HG03159 (cell line): ENCODE measurements around the gene FHL1.
"Not testable (repeated sequence)": the region's sequence is repeated elsewhere in the genome, so short reads cannot be mapped to it uniquely, and the experiment has no call there.

Source experiments
- ATAC-seq: cut with Tn5 transposase; IDR thresholded peaks from one replicate; pipeline ENCODE4 v1.9.1; 2021; ENCODE audit warnings: mild to moderate bottlenecking, moderate library complexity; ENCODE audit not compliant: unreplicated experiment

Gene FHL1

GRCh38 chrX:136206916-136207315 lies 59.6 kb downstream of the FHL1 start:
- no peak for ATAC-seq

GRCh38 chrX:136207546-136207945 lies 60.2 kb downstream of the FHL1 start:
- ATAC-seq = no peak

- peak; percentile 47 for ATAC-seq
Measured at GRCh38 chrX:136209016-136209738, 61.8 kb downstream of the FHL1 start.

- no peak for ATAC-seq
Measured at GRCh38 chrX:136209751-136210150, 62.4 kb downstream of the FHL1 start.

GRCh38 chrX:136210243-136210642 lies 62.9 kb downstream of the FHL1 start:
- ATAC-seq = peak; percentile 68

GRCh38 chrX:136210806-136211205 lies 63.5 kb downstream of the FHL1 start:
- no peak for ATAC-seq

GRCh38 chrX:136211766-136212556 lies 64.6 kb downstream of the FHL1 start:
- no peak for ATAC-seq

- ATAC-seq = no peak
Measured at GRCh38 chrX:136212557-136213111, 65.3 kb downstream of the FHL1 start.

- ATAC-seq = no peak
Measured at GRCh38 chrX:136214551-136214950, 67.2 kb downstream of the FHL1 start.

- ATAC-seq = no peak
Measured at GRCh38 chrX:136215559-136215958, 68.2 kb downstream of the FHL1 start.

- no peak for ATAC-seq
Measured at GRCh38 chrX:136219893-136220292, 72.6 kb downstream of the FHL1 start.

- no peak for ATAC-seq
Measured at GRCh38 chrX:136220540-136220939, 73.2 kb downstream of the FHL1 start.

GRCh38 chrX:136220951-136221350 lies 73.6 kb downstream of the FHL1 start:
- no peak for ATAC-seq

GRCh38 chrX:136221851-136222513 lies 74.6 kb downstream of the FHL1 start:
- ATAC-seq = no peak

- ATAC-seq = no peak
Measured at GRCh38 chrX:136227074-136227473, 79.7 kb downstream of the FHL1 start.

- peak; percentile 50 for ATAC-seq
Measured at GRCh38 chrX:136227948-136228838, 80.9 kb downstream of the FHL1 start.

- ATAC-seq = peak; percentile 59
Measured at GRCh38 chrX:136228839-136229207, 81.5 kb downstream of the FHL1 start.

- ATAC-seq = no peak
Measured at GRCh38 chrX:136237074-136237473, 89.7 kb downstream of the FHL1 start.

GRCh38 chrX:136237849-136238248 lies 90.5 kb downstream of the FHL1 start:
- not testable (repeated sequence) for ATAC-seq

- no peak for ATAC-seq
Measured at GRCh38 chrX:136246201-136246600, 98.9 kb downstream of the FHL1 start.
